ENCODE data around the gene KCNB1.

The KCNB1 gene

GRCh38 chr20:49468412-49468811 lies 14.1 kb downstream of the KCNB1 start:
- DNase-seq: no peak

DNA sequence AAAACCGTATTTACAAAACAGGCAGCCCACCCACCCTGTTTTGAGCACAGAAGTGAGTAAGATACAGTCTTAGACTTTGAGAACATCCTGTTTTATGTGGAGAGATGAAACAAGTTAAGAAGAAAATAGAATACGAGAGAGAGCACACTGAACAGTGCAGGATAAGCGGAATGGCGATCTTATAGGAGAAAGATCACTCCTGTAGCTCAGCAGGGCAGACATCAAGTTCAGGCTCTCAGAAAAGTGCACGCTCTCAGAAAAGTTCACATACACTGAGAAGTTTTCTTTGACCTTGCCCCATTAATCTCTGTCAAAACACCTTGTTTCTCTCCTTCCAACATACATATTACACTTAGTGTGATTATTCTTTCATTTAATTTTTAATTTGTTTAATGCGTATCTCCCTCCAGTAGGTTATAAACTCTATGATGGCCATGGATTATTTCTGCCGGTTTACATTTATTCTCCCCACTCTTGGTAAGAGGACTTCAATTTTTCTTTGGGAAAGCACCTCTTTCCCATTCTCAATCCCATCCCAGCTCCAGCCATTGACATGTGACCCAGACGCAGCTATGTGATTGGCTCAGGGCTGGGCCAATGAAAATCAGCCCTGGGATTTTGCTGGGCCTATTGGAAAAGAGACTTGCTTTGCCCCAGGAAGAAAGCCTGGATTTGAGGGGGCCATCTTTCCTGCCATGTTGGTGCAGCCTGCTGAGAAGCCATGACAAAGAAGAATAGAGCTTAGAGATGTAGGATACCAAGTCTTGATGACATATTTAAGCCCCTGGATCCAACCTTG lies 16.2 kb downstream of the KCNB1 start:
- no peak for DNase-seq

- no peak for DNase-seq
These were observed 17.9 kb downstream of the KCNB1 start for GRCh38 chr20:49464556-49464955.

GRCh38 chr20:49462626-49463025 lies 19.8 kb downstream of the KCNB1 start:
- DNase-seq: no peak

- no peak for DNase-seq
These were observed 20.4 kb downstream of the KCNB1 start for GRCh38 chr20:49461894-49462620.

- DNase-seq: no peak
These were observed 21.6 kb downstream of the KCNB1 start for GRCh38 chr20:49460916-49461315.

GRCh38 chr20:49460131-49460530 lies 22.3 kb downstream of the KCNB1 start:
- DNase-seq: no peak

DNA sequence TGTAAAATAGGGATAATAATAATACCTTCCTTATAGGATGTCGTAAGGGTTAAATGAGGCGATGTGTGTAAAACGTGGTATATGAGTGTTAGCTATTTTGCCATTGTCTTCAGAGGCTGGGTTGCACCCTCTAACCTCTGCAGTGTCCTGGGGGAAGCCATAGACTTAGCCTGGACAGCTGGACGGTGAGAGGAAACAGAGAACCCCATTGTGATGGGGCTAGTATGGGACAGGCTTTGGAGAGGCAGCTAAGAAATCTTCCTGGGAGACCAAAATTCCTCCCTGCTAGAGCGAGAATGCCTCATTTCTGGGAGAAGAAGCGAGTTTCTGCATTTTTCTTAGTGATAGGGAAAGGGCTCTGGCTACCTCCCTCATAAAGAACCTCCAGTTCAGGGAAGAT lies 22.8 kb downstream of the KCNB1 start:
- no peak for DNase-seq

- no peak for DNase-seq
These were observed 25.0 kb downstream of the KCNB1 start for GRCh38 chr20:49457444-49457843.

DNA sequence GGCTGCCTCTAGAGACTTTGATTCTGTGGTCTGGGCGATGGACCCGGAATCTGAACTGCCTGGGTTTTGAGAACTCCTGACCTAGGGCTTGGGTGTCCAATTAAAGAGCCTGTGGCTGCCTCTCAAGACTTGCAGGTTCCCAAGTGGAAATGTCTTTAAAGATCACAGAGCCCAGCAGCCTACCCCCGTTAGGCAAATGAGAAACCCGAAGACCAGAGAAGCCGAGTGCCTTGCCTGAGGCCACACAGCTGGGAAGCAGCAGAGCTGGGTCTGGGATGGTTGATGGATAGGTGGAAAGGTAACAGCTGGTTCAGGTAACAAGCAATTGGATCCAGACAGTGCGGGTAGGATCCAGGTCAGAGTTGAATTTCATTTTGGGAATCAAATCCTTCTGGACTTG lies 25.8 kb downstream of the KCNB1 start:
- DNase-seq: no peak

GRCh38 chr20:49455691-49456090 lies 26.8 kb downstream of the KCNB1 start:
- DNase-seq: no peak

GRCh38 chr20:49452011-49452482 lies 30.4 kb downstream of the KCNB1 start:
- DNase-seq: no peak

- no peak for DNase-seq
These were observed 32.2 kb downstream of the KCNB1 start for GRCh38 chr20:49450281-49450721.

DNA sequence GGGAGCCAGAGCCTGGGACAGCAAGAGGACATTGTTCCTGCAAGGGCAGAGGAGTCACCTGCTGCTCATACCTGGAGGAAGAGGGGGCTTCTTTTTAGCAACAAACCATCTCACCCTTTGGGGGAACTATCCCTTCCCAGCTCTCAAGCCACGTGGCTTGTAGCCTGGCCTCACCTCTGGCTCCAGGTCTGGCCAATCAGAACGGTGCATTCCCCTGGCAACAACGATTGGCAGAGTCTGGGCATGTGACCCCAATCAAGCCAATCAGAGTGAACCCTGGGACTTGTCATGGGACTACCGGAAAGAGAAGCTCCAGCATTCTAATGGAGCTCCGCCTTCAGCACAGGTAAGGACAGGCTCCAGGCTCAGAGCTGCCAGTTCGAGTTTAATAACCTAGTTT lies 33.6 kb downstream of the KCNB1 start:
- DNase-seq: no peak

DNA sequence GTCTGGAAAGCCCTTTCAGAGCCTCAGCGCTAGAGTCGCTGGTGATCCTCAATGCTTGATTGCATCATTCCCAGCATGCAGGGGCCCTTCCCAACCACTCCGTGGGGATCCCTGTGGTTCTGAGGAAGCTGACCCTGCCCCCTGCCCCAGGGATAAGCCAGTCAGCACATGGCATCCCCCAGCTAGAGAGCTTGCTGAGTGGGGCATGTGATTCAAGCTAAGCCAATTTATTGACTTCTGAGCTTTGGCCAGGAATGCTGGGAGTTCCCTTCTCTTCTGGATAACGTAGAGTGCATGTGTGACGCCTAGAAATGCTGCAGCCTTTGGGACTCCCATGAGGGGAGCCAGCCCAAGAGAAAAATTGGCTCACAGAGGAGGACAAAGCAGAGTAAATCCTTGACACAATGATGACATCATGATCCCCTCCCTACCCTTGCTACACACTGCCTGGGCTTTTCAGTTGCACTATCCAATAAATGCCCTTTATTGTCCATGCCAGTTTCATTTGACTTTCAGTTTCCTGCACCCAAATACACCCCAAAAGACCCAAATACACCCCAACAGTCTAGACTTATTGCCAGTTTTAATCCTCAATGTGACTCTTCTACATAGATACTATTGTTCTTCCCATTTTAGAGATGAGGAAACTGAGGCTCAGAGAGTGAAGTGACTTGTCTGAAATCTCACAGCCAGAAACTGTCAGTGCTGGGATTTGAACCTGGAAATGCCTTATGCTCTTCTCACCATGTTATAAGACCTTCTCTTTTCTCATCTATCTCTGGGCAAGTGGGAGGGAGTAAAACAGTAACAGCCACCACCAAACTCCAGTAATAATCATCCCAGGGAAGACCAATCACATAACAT lies 34.3 kb downstream of the KCNB1 start:
- DNase-seq: no peak

- DNase-seq: no peak
These were observed 35.1 kb downstream of the KCNB1 start for GRCh38 chr20:49447364-49447763.

GRCh38 chr20:49446808-49447207 lies 35.7 kb downstream of the KCNB1 start:
- peak in 1 of 5 experiments; percentile 9 for DNase-seq

DNA sequence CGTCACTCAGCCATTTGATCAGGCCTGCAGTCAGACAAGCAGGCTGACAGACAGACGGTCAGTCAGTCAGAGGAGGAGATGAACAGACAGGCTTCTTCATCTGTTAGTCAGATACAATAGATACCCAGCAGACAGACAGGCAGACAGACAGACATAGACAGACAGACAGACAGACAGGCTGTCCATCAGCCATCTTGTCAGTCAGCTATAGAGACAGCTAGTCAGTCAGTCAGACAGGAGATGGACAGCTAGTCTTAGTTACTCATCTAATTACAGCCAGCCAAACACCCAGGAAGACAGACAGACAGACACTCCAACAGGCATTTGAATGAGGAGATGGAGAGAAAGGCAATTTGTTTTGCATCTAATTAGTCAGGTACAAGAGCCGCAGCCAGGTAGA lies 36.4 kb downstream of the KCNB1 start:
- DNase-seq: no peak

DNA sequence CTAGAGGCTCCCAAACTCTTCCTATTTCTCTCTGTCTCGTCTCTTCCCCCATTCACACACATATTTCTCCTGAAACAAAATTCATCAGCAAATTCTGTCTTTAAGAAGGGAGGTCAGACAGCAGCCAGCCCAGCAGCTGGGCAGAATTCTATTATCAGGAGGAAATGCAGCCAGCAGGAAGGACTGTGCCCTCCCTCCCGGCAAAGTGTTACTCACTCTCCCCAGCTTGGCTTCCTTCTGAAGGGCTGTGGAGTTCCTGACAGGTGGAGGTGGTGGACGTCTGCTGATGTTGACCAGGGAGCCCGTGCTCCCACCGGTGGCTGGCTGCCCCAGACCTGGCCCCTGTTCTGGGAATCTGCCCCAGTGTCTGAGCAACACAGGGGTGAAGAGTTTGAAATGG lies 37.3 kb downstream of the KCNB1 start:
- DNase-seq: no peak

DNA sequence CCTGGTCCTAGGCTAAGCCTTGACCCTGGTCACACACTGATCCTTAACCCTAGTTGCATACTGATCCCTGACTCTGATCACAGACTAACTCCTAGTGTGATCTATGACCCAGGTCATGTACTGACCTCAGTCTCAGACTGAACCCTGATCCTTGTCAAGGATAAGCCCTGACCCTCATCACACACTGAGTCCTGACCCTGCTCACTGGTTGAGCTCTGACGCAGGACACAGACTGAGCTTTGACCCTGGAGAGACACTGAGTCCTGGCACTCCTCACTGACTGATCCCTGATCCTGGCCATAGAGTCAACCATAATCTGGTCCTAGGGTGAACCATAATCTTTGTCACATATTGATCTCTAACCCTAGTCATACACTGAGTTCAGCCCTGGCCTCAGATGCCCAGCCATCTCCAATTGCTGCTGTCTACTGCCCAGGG lies 37.9 kb downstream of the KCNB1 start:
- no peak for DNase-seq

DNA sequence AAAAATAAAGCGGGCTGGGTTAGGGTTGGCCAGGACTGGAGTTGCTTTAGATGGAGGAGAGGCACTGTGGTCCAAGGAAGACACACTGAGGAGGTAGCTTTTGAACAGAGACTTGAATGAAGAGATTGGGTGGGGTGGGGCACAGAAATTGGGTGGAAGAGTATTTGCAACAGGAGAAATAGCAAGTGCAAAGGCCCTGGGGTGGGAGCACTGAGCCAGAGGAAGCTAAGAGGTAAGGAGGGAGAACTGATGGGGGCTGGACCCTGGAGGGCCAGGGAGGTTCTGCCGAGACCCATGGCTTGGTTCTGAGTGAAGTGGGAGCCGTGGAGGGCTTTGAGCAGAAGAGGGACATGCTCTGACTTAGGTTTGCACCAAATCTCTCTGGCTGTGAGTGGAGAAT lies 45.4 kb downstream of the KCNB1 start:
- no peak for DNase-seq

DNA sequence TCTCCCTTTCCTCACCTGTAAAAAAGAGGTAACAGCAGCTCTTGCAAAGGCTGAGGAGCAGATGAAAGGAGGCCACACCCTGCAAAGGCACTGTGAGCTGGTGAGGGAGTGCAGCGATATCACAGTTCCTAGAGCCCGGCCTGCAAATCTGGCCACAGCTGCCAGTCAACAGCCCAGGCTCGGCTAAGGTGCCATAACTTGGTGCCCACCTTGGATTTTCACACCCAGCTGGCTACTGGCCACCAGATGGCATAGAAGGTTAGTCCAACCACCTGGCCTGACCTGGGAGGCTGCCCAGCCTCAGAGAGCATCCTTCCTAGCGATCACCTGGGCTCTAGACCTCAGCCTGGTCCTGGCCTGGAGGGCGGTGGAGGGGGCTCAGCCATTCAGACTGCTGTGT lies 46.8 kb downstream of the KCNB1 start:
- no peak for DNase-seq

GRCh38 chr20:49433333-49433732 lies 49.1 kb downstream of the KCNB1 start:
- DNase-seq: no peak

Data from T-helper 2 cell (primary cell).